Body of pancreas (tissue), 4 donors: Measurements from ENCODE around the gene AGMAT. TPM values are rescaled to one million over a fixed set of nuclear protein-coding genes. Genes with fewer than 3 reads are reported as not detected.

Source experiments
- ATAC-seq: fragments of 150-250 bp; one replicate; pipeline ENCODE4 v1.9.1; 2016
- DNase-seq, 4 donors: peaks; one replicate each; pipeline ENCODE4 v3.0.0-alpha.2; 2019
- H3K27ac ChIP-seq, 4 donors: fragments of 200-600 bp; sonication (generic); 1 replicate in 3 of 4; 2 replicates in 1 of 4; pipeline versions ENCODE4 v1.5.1 to v1.6.1; 2016 to 2019; ENCODE audit warnings: mild to moderate bottlenecking in 1 of 4, mixed read lengths in 1 of 4, moderate library complexity in 1 of 4
- H3K27me3 ChIP-seq, 2 donors: fragments of 200-600 bp; sonication (generic); one replicate each; pipeline ENCODE4 v1.6.0; 2016; ENCODE audit warnings: mild to moderate bottlenecking in 1 of 2
- H3K36me3 ChIP-seq, 2 donors: fragments of 200-600 bp; sonication (generic); replicated peaks in 1 of 2; 2 replicates each; pipeline ENCODE4 v1.5.1; 2016; ENCODE audit warnings: low read depth in 2 of 2; ENCODE audit not compliant: insufficient read depth in 1 of 2
- H3K4me1 ChIP-seq: fragments of 200-600 bp; sonication (generic); one replicate; pipeline ENCODE4 v1.6.0; 2016
- H3K4me3 ChIP-seq, 2 donors: fragments of 200-600 bp; sonication (generic); 1 replicate in 1 of 2; 2 replicates in 1 of 2; pipeline ENCODE4 v1.5.1; 2016 to 2019
- H3K9me3 ChIP-seq, 3 donors: fragments of 200-600 bp; sonication (generic); 1 replicate in 2 of 3; 2 replicates in 1 of 3; pipeline ENCODE4 v1.5.1; 2016
- POLR2A ChIP-seq, 3 donors: fragments of 450-650 bp; IDR thresholded peaks; one replicate each; pipeline ENCODE4 v1.6.1; 2016; ENCODE audit warnings: antibody characterized with exemption in 3 of 3, mild to moderate bottlenecking in 2 of 3
- WGBS, 2 donors: methylation state at CpG; one replicate each; pipeline ENCODE4 v1.1.5; 2017; 5-methylcytosine and 5-hydroxymethylcytosine counted together
- intact Hi-C: fragments of 100-400 bp; cut with DNase I; formaldehyde crosslinking; loops from one replicate; pipeline ENCODE4 v1.15.1; 2023
- total RNA-seq, 2 donors: library from RNA; depleted of rRNA; stranded (reverse); fragments of >200 nt; gene quantifications; one replicate each; pipeline ENCODE4 v1.1.0, GENCODE V29; 2016
- TF ChIP-seq, protein P1 (sequence below), 7 experiments: fragments of 450-650 bp in 4 of 7; fragments of 200-600 bp in 3 of 7; sonication (generic) in 3 of 7; IDR thresholded peaks; one replicate each; pipeline ENCODE4 v1.5.1; 2016 to 2019; ENCODE audit warnings: antibody characterized with exemption in 7 of 7

Gene AGMAT
- total RNA-seq, 2 donors from 2014 or later: 0.33 to 0.52 TPM

- Histone ChIP-seq H3K36me3 (peaks cover 0 to 17% of the 10 kb centered on the region in 2 donors), H3K4me1 (peaks cover 3% of the 10 kb centered on the region), H3K4me3 (no peak overlapping the region), H3K27ac (peak overlapping the region; percentile 0 to 63 (median 32)), H3K27me3 (no peaks in the 10 kb centered on the region), H3K9me3 (no peaks in the 10 kb centered on the region)
- TF ChIP-seq, protein P1, sequence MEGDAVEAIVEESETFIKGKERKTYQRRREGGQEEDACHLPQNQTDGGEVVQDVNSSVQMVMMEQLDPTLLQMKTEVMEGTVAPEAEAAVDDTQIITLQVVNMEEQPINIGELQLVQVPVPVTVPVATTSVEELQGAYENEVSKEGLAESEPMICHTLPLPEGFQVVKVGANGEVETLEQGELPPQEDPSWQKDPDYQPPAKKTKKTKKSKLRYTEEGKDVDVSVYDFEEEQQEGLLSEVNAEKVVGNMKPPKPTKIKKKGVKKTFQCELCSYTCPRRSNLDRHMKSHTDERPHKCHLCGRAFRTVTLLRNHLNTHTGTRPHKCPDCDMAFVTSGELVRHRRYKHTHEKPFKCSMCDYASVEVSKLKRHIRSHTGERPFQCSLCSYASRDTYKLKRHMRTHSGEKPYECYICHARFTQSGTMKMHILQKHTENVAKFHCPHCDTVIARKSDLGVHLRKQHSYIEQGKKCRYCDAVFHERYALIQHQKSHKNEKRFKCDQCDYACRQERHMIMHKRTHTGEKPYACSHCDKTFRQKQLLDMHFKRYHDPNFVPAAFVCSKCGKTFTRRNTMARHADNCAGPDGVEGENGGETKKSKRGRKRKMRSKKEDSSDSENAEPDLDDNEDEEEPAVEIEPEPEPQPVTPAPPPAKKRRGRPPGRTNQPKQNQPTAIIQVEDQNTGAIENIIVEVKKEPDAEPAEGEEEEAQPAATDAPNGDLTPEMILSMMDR (IDR thresholded peaks at IDR 0.05): no peak
- no peak for TF ChIP-seq POLR2A (IDR thresholded peaks at IDR 0.05)
- DNase-seq (no peak), ATAC-seq (peak; percentile 67)
- intact Hi-C loops: no loop called here
- 51 to 74% methylated on average over 12 of the region's 12 CpGs for WGBS, 2 donors
Observed at GRCh38 chr1:15559189-15559810, 25.6 kb downstream of the AGMAT start.

DNA sequence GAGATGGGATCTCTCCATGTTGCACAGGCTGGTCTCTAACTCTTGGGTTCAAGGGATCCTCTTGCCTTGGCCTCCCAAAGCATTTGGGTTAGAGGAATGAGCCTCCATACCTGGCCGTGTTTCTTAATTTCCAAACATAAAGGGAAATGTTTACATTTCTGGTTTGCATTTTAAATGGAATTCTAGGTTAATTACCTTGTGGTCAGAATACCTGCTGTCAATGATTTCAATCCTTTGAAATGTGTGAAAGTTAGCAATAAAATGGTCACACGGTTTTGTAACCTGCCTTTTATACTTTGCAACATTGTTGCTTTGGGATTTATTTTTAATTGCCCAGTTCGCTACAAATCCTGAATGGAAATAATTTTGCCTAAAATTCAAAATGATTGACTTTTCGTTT is 26.3 kb downstream of the AGMAT start:
- H3K36me3 ChIP-seq: peaks cover 0 to 13% of the 10 kb centered on the region in 2 donors
- H3K4me3 ChIP-seq: no peak overlapping the region
- peak overlapping the region in 3 of 4 donors; percentile 14 to 63 (median 49) for H3K27ac ChIP-seq
- H3K4me1 ChIP-seq: peaks cover 3% of the 10 kb centered on the region
- no peak for TF ChIP-seq POLR2A (IDR thresholded peaks at IDR 0.05)
- TF ChIP-seq, protein P1 (IDR thresholded peaks at IDR 0.05): no peak
- no peak for ATAC-seq
- H3K9me3 ChIP-seq: no peaks in the 10 kb centered on the region
- WGBS, 2 donors: 86 to 89% methylated on average over 4 of the region's 4 CpGs
- intact Hi-C loops: no loop called here
- DNase-seq: no peak
- H3K27me3 ChIP-seq: no peaks in the 10 kb centered on the region

DNA sequence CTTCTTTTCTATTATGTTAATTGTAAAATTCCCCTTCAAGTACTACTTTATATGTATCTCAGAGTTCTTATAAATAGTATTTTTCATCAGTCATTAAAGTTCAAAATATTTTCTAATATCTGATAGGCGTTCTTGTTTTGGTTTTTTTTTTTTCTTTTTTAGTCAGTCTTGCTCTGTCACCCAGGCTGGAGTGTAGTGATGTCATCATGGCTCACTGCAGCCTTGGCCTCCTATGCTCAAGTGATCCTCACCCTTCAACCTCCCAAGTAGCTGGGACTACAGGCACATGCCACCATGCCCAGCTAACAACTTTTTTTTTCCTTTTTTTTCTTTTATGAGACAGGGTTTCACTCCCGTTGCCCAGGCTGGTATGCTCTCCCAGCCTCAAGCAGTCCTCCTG is 27.3 kb downstream of the AGMAT start:
- TF ChIP-seq, protein P1 (IDR thresholded peaks at IDR 0.05): no peak
- TF ChIP-seq POLR2A (IDR thresholded peaks at IDR 0.05): no peak
- ATAC-seq: no peak
- Histone ChIP-seq H3K4me1 (peaks cover 3% of the 10 kb centered on the region), H3K9me3 (no peaks in the 10 kb centered on the region), H3K27ac (peak overlapping the region in 1 of 4 donors; percentile 5), H3K27me3 (no peaks in the 10 kb centered on the region), H3K4me3 (no peak overlapping the region), H3K36me3 (peaks cover 0 to 9% of the 10 kb centered on the region in 2 donors)
- no peak for DNase-seq
- whole genome bisulfite sequencing, 2 donors: 87 to 94% methylated on average over 2 of the region's 2 CpGs
- intact Hi-C loops: no loop called here

DNA sequence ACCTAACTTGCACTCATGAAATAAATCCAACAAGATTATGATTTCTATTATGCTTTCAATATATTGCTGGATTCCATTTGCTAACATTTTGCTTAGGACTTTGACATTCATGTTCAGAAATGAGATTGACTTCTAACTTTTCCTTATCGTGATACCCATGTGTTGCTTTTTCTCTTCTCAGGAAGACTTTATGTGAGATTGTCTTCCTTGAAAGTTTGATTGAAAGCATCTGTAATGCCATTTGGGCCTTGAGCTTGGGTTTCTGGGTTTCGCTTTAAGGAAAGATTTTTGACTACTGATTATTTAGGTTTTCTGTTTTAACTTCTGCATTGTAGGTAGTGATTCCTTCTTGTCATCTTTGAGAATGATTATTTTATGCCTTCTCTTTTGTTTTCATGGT is 27.8 kb downstream of the AGMAT start:
- Histone ChIP-seq H3K36me3 (peaks cover 0 to 5% of the 10 kb centered on the region in 2 donors), H3K9me3 (no peaks in the 10 kb centered on the region), H3K27ac (peak overlapping the region in 1 of 4 donors; percentile 5), H3K27me3 (no peaks in the 10 kb centered on the region), H3K4me1 (peaks cover 3% of the 10 kb centered on the region), H3K4me3 (no peak overlapping the region)
- no peak for DNase-seq
- 89 to 96% methylated on average over 2 of the region's 2 CpGs for WGBS, 2 donors
- ATAC-seq: no peak
- TF ChIP-seq, protein P1 (IDR thresholded peaks at IDR 0.05): no peak
- no peak for TF ChIP-seq POLR2A (IDR thresholded peaks at IDR 0.05)
- intact Hi-C loops: no loop called here

- peaks cover 0 to 17% of the 10 kb centered on the region in 2 donors for H3K36me3 ChIP-seq
- intact Hi-C loops: no loop called here
- WGBS, 2 donors: 81 to 89% methylated on average over 6 of the region's 6 CpGs
- no peak overlapping the region for H3K27ac ChIP-seq
- DNase-seq (no peak), ATAC-seq (no peak)
- H3K27me3 ChIP-seq: no peaks in the 10 kb centered on the region
- TF ChIP-seq, protein P1 (IDR thresholded peaks at IDR 0.05): no peak
- no peak for TF ChIP-seq POLR2A (IDR thresholded peaks at IDR 0.05)
- H3K9me3 ChIP-seq: no peaks in the 10 kb centered on the region
- H3K4me3 ChIP-seq: no peak overlapping the region
- no peaks in the 10 kb centered on the region for H3K4me1 ChIP-seq
Observed at GRCh38 chr1:15550573-15550972, 34.3 kb downstream of the AGMAT start.
